ENCODE measurements around the gene CCM2.
"Not testable (repeated sequence)": the region's sequence is repeated elsewhere in the genome, so short reads cannot be mapped to it uniquely, and the experiment has no call there.

Gene CCM2

DNA sequence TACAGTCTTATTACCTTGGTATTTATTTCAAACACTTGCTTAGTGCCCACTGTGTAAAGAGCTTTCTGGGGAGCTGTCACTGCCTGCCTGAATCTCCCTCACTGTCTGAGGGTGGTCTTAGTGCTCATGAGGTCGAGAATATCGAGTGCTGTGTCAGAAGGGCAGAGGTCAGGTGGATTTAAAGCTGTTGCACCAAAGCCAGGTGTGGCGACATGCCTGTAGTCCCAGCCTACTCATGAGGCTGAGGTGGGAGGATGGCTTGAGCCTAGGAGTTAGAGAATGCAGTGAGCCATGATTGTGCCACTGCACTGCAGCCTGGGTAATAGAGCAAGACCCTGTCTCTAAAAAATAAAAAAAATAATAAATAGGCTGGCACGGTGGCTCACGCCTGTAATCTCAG lies 20.9 kb downstream of the CCM2 start:
- Mint-ChIP-seq H3K27ac (no peak overlapping the region), H3K4me1 (ENCODE audit: low read depth) (peaks cover 57% of the 10 kb centered on the region), H3K36me3 (ENCODE audit: low read depth) (peaks cover 51% of the 10 kb centered on the region), H3K27me3 (no peaks in the 10 kb centered on the region), H3K4me3 (no peak overlapping the region), H3K9me3 (no peaks in the 10 kb centered on the region)
- intact Hi-C loops (cut with micrococcal nuclease), result loop anchor here (10.0 kb wide), 1 partner anchor 46 kb away; the partner anchor contains the start of gene MYO1G

DNA sequence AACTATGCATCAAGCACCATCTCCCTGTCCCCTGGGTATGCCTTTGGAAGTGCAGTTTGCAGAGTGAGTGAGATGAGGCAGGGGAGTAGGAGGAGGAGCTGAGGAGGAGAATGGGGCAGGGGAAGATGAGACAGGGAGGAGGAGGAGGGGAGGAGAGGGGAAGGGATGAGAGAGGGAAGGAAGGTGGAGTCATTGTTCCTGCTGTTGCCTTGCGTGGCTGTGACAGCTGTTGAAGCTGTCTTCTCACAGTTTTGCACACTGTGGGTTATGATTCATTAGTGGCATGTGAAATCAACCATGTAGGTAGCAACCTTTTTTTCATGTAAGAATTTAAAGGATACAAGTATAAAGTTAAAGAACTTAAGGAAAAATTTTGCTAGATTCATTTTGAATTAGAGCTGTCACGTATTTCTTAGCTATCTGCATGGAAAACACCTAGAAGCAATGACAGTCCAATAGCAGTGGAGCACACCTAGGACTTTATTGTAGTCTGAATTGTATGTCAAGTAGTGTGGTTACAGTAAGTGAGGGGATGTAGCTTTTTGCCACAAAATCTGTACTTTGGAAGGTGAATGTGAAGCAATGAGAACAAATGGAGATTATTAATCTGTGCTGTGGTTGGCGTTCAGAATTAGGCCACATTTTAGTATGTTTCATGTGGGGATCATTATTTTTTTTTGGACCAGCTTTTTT lies 21.7 kb downstream of the CCM2 start:
- H3K9me3 Mint-ChIP-seq, result no peaks in the 10 kb centered on the region
- H3K27me3 Mint-ChIP-seq, result no peaks in the 10 kb centered on the region
- H3K4me3 Mint-ChIP-seq, result no peak overlapping the region
- peaks cover 59% of the 10 kb centered on the region for H3K4me1 Mint-ChIP-seq (ENCODE audit: low read depth)
- H3K36me3 Mint-ChIP-seq (ENCODE audit: low read depth), result peaks cover 47% of the 10 kb centered on the region
- H3K27ac Mint-ChIP-seq, result no peak overlapping the region
- intact Hi-C loops (cut with micrococcal nuclease), result loop anchor here (10.0 kb wide), 1 partner anchor 47 kb away; the partner anchor contains the start of gene MYO1G

DNA sequence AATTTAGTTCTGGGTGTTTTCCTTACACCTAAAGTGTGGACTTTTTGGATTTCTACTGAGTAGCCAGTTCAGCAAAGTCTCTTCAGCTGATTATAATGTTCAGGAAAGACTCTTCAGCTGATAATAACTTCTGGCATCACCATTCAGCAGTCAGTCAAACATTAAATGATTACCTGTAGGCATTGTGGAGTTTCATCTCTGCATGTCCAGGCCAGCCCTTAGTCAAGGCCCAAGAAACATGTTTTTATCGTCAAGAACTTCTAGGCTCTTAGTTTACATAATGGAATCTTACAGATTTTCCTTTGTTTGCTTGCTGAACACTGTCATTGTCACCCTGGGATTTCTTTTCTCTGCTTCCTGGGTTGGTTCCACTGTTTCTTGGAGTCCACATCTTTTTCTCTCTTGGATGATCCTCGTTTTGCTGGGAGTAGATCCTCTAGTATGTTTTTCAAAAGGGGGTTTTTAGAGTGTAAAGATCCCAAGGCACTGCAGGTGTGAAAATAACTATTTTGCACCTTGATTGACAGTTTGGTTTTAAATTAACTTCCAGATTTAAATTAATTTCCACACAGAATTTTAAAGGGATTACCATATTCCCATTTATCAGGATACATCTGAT lies 24.2 kb downstream of the CCM2 start:
- H3K27me3 Mint-ChIP-seq, result no peaks in the 10 kb centered on the region
- peak overlapping the region; percentile 71 for H3K27ac Mint-ChIP-seq
- intact Hi-C loops (cut with micrococcal nuclease), result loop anchor here (10.0 kb wide), 1 partner anchor 49 kb away; the partner anchor contains the start of gene MYO1G
- H3K36me3 Mint-ChIP-seq (ENCODE audit: low read depth), result peaks cover 45% of the 10 kb centered on the region
- H3K4me3 Mint-ChIP-seq, result no peak overlapping the region
- H3K4me1 Mint-ChIP-seq (ENCODE audit: low read depth), result peaks cover 75% of the 10 kb centered on the region
- H3K9me3 Mint-ChIP-seq, result no peaks in the 10 kb centered on the region

DNA sequence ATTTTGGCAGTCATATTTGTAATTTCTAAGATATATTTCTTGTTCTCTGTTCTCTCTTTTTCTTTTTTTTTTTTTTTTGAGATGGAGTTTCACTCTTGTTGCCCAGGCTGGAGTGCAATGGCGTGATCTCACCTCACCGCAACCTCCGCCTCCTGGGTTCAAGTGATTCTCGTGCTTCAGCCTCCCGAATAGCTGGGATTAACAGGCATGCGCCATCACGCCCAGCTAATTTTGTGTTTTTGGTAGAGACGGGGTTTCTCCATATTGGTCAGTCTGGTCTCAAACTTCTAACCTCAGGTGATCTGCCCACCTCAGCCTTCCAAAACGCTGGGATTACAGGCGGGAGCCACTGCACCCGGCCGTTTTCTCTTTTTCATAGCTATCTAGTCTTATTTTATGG lies 25.5 kb downstream of the CCM2 start:
- intact Hi-C loops (cut with micrococcal nuclease), result loop anchor here (10.0 kb wide), 1 partner anchor 51 kb away; the partner anchor contains the start of gene MYO1G
- Mint-ChIP-seq H3K36me3 (ENCODE audit: low read depth) (peaks cover 41% of the 10 kb centered on the region), H3K4me1 (ENCODE audit: low read depth) (peaks cover 70% of the 10 kb centered on the region), H3K27ac (peak overlapping the region; percentile 71)
- H3K27me3 Mint-ChIP-seq, H3K4me3 Mint-ChIP-seq, H3K9me3 Mint-ChIP-seq: not testable (repeated sequence)

DNA sequence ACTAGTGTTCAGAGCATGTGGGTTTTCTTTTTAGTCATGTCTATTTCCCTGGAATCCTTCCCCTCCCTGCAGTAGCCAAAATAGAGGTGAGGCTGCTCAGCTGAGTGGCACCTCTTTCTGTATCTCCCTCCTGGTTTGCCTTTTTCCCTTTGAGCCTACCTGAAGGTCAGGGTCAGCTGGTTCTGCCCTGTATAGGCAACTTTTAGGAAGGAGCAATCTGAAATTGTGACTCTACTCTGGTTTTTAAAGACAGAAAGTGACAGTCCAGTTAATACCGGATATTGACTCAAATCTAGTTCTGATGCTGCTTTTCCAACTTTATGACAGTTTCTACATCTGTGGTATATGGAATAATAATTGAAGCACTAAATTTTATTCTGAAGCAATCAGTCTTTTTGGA lies 26.0 kb downstream of the CCM2 start:
- peaks cover 65% of the 10 kb centered on the region for H3K4me1 Mint-ChIP-seq (ENCODE audit: low read depth)
- peak overlapping the region; percentile 15 for H3K4me3 Mint-ChIP-seq
- no peaks in the 10 kb centered on the region for H3K9me3 Mint-ChIP-seq
- intact Hi-C loops (cut with micrococcal nuclease), result loop anchor here (10.0 kb wide), 1 partner anchor 51 kb away; the partner anchor contains the start of gene MYO1G
- H3K27me3 Mint-ChIP-seq, result no peaks in the 10 kb centered on the region
- H3K36me3 Mint-ChIP-seq (ENCODE audit: low read depth), result peaks cover 41% of the 10 kb centered on the region
- peak overlapping the region; percentile 71 for H3K27ac Mint-ChIP-seq

DNA sequence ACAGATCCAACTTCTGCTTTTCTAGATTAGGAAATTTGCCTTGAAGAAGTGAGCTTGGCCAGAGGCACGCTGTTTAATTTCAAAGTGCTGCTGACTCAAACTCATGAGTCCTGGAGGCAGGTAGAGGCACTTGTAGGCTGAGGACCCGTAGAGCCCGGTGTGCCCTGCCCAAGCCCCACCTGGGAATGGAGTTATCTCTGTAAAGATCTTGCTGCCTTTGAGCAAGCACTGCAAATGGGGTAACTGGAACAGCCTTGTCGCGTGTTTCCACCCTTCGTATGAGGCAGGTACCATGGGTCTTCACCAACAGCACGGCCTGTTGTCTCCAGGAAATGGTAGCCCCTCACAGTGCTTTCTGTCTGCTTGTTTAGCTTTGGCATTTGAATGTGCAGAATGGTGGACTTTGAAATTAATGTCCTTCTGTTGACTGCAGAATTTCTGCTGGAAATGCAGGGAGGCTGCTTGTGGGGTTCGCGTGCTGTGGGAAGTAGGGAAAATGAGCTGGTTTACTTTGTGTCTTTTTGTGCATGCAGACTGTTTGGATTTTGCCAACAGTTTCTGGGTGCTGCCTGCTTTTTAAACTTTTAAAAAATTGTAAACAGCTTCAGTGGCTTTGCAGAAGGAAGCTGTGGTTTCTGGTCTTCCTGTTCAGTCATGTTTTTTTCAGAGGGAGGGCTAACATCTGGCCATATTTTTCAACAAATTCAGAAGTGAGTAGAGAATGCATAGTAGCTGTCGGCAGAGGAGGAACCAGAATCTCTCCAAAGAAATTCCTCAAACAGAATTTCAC lies 27.2 kb downstream of the CCM2 start:
- no peaks in the 10 kb centered on the region for H3K27me3 Mint-ChIP-seq
- H3K4me1 Mint-ChIP-seq (ENCODE audit: low read depth), result peaks cover 59% of the 10 kb centered on the region
- H3K36me3 Mint-ChIP-seq (ENCODE audit: low read depth), result peaks cover 41% of the 10 kb centered on the region
- no peaks in the 10 kb centered on the region for H3K9me3 Mint-ChIP-seq
- peak overlapping the region; percentile 87 for H3K27ac Mint-ChIP-seq
- intact Hi-C loops (cut with micrococcal nuclease), result loop anchor here (10.0 kb wide), 1 partner anchor 52 kb away; the partner anchor contains the start of gene MYO1G
- H3K4me3 Mint-ChIP-seq, result peak overlapping the region; percentile 77

GRCh38 chr7:45027774-45028114 lies 27.7 kb downstream of the CCM2 start:
- Mint-ChIP-seq H3K4me1 (ENCODE audit: low read depth) (peaks cover 65% of the 10 kb centered on the region), H3K9me3 (no peaks in the 10 kb centered on the region), H3K4me3 (peak overlapping the region; percentile 77), H3K27me3 (no peaks in the 10 kb centered on the region), H3K36me3 (ENCODE audit: low read depth) (peaks cover 47% of the 10 kb centered on the region), H3K27ac (peak overlapping the region; percentile 87)
- intact Hi-C loops (cut with micrococcal nuclease), result loop anchor here (10.0 kb wide), 1 partner anchor 53 kb away; the partner anchor contains the start of gene MYO1G

DNA sequence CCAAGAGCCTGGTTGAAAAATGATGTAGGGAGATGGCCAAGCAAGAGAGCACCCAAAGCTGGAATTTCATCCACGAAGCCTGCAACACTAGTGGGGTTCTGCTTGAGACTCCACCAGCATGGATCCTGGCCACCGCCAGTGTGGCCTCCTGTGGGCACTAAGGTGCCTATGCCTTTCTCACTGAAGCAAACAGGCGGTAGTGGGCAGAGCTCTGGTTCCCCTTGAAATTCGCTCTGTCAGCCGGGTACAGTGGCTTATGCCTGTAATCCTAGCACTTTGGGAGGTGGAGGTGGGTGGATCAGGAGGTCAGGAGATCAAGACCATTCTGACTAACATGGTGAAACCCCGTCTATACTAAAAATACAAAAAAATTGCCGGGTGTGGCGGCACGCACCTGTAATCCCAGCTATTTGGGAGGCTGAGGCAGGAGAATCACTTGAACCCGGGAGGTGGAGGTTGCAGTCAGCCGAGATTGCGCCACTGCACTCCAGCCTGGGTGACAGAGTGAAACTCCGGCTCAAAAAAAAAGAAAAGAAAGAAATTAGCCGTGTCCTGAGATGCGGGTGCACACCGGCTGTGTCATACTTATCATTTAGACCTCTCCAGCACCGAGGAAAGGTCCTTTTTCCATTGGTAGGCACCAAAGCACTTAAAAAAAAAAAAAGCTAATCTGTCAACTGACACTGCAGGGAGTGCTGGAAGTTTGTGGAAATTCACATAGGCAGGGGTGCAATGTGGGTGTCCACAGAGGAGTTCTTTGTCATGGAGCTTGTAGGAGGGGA lies 28.3 kb downstream of the CCM2 start:
- Mint-ChIP-seq H3K4me3 (peak overlapping the region; percentile 77), H3K36me3 (ENCODE audit: low read depth) (peaks cover 53% of the 10 kb centered on the region), H3K4me1 (ENCODE audit: low read depth) (peaks cover 71% of the 10 kb centered on the region), H3K27ac (peak overlapping the region; percentile 87), H3K9me3 (no peaks in the 10 kb centered on the region), H3K27me3 (no peaks in the 10 kb centered on the region)
- intact Hi-C loops (cut with micrococcal nuclease), result loop anchor here (10.0 kb wide), 1 partner anchor 54 kb away; the partner anchor contains the start of gene MYO1G

DNA sequence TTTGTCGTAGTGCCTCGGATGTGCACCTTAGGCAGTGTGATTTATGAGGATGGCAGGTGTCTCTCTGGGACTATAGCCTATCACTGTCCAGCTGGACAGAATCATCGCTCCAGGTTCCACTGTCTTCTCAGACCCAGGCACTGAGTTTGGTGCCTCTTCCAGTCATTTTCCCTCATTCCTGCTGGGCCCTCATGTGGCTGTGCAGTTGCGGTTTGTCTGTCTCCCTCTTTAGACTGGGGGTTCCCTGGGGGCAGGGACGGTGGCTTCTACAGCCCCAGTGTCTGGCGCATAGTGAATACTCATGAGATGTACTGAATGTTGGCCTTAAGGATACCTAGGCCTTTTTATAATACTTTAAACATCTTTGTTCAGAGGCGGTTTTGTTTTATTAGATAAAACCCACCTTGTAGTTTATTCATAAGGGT lies 28.9 kb downstream of the CCM2 start:
- intact Hi-C loops (cut with micrococcal nuclease), result loop anchor here (10.0 kb wide), 1 partner anchor 54 kb away; the partner anchor contains the start of gene MYO1G
- Mint-ChIP-seq H3K27me3 (no peaks in the 10 kb centered on the region), H3K36me3 (ENCODE audit: low read depth) (peaks cover 55% of the 10 kb centered on the region), H3K4me1 (ENCODE audit: low read depth) (peaks cover 77% of the 10 kb centered on the region), H3K9me3 (no peaks in the 10 kb centered on the region), H3K4me3 (peak overlapping the region; percentile 77), H3K27ac (peak overlapping the region; percentile 87)

DNA sequence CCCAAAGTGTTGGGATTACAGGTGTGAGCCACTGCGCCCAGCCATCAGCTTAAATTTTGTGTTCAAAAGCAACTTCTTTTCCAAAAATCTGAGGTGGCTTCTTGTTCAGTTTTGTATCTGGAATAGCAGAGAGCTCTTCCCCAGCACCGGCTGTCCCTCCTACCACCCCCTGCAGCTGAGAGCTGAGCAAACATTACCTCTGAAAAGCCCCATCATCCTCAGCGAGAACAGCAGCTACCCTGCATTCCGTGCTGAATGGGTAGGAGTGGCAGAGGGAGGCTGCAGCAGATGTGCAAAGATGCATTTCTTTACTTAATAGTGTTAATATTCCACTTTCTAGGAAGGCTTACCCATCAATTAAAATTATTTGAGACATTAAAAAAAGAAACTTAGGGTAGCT lies 31.8 kb downstream of the CCM2 start:
- Mint-ChIP-seq H3K27ac (no peak overlapping the region), H3K9me3 (no peaks in the 10 kb centered on the region), H3K36me3 (ENCODE audit: low read depth) (peaks cover 47% of the 10 kb centered on the region), H3K4me3 (no peak overlapping the region), H3K27me3 (no peaks in the 10 kb centered on the region), H3K4me1 (ENCODE audit: low read depth) (peaks cover 74% of the 10 kb centered on the region)
- intact Hi-C loops (cut with micrococcal nuclease), result no loop called here

GRCh38 chr7:45032421-45032820 lies 32.4 kb downstream of the CCM2 start:
- Mint-ChIP-seq H3K27me3 (no peaks in the 10 kb centered on the region), H3K36me3 (ENCODE audit: low read depth) (peaks cover 48% of the 10 kb centered on the region), H3K4me3 (no peak overlapping the region), H3K4me1 (ENCODE audit: low read depth) (peaks cover 72% of the 10 kb centered on the region), H3K27ac (no peak overlapping the region), H3K9me3 (no peaks in the 10 kb centered on the region)
- intact Hi-C loops (cut with micrococcal nuclease), result no loop called here

DNA sequence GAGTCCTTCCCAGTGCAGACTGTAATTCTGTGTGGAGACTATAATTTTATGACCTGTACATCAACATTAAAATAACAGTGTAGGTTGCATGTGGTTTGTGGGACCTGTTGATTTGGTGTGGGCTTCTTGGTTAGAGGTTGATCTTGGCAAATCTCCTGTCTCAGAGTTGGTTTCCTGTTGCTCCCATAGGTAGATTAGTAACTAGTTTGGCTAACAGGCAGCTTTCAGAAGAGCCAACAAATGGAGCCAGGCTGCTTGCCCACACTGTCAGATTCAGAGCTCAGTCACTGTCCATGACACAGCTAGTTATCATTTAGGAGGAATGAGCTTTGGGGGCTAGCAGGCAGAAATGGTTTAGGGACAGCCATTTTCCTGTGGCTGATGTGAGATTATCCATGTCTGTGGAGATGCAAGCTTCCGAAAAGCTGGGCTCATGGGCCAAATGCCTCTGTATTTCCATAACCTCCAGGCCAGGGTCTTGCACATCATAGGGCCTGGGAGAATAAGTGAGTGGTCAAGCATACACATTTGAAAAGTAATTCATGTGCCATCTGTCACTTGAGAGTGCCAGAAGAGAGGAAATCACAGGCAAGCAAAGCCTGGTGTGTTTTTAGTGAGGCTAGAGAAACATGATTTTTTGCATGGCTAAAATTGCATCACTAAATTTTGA lies 33.4 kb downstream of the CCM2 start:
- Mint-ChIP-seq H3K4me1 (ENCODE audit: low read depth) (peaks cover 71% of the 10 kb centered on the region), H3K27ac (peak overlapping the region; percentile 66), H3K36me3 (ENCODE audit: low read depth) (peaks cover 49% of the 10 kb centered on the region), H3K4me3 (no peak overlapping the region), H3K27me3 (no peaks in the 10 kb centered on the region), H3K9me3 (no peaks in the 10 kb centered on the region)
- intact Hi-C loops (cut with micrococcal nuclease), result no loop called here

- intact Hi-C loops (cut with micrococcal nuclease), result no loop called here
- Mint-ChIP-seq H3K27me3 (no peaks in the 10 kb centered on the region), H3K4me1 (ENCODE audit: low read depth) (peaks cover 67% of the 10 kb centered on the region), H3K4me3 (no peak overlapping the region), H3K27ac (peak overlapping the region; percentile 66), H3K9me3 (no peaks in the 10 kb centered on the region), H3K36me3 (ENCODE audit: low read depth) (peaks cover 49% of the 10 kb centered on the region)
Measured at GRCh38 chr7:45033931-45034290, 33.9 kb downstream of the CCM2 start.

Measured in dendritic cell treated with granulocyte-macrophage colony-stimulating factor and Interleukin-4, amounts not matched to agents 40 ng/mL and 50 ng/mL, for 4 days (primary cell).